NCI-H2171 (cell line): ENCODE data around the gene GLS2.
A peak's percentile ranks its signal among the peaks of the same experiment; 100 is the strongest.
"Not testable (repeated sequence)": the region's sequence is repeated elsewhere in the genome, so short reads cannot be mapped to it uniquely, and the experiment has no call there.

ENCODE experiments used
- DNase-seq: peaks from one replicate; lab custom pipeline; 2025; lab: John Stamatoyannopoulos, UW

Gene GLS2

DNA sequence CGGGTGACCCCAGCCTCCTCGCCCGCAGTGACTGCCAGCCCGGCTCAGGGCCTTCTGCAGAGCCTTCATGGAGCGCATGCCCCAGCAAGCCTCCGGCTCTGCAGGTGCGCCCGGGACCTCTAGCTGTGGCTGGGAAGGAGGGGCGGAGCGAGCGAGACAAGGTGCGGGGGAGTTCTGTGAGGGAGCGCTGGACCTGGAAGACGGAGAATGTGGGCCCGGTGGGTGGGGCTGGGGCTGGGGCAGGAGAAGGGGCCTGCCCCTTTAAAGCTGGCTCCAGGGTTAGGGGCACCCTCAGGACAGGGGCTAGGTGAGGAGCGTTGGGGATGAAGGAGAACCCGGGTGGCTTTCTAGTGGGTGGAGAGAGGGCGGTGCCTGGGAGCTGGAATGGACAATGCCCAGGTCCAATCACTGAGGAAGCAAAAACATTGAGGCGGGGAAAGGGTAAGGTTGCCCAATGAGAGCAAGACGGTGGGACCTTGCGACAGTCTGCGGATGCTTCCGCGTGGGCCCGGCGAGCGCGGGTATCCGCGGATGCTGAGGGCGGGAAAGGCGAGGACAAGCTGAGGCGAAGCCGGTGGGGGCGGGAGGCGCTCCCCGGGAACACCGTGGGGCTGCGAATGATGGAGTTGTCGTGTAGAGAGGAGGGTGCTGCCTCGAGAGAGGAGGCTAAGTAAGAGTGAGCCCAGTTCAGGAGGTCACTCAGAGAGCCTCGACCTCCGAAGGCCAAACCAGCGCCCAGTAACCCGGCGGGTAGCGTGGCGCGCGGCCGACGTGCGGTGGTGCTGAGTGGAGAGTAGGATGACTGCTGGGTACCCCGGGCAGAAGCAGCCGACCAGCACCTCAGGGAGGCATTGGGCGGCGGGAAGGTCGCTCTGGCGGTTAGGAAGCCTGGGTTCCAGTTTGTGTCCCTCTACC lies at the start of gene GLS2:
Gene GLS2 (minus strand): TSS at position 121 of the 915 bp plus-strand sequence. CDS start 43 bp downstream, at position 78.
- DNase-seq: peak; percentile 83

DNA sequence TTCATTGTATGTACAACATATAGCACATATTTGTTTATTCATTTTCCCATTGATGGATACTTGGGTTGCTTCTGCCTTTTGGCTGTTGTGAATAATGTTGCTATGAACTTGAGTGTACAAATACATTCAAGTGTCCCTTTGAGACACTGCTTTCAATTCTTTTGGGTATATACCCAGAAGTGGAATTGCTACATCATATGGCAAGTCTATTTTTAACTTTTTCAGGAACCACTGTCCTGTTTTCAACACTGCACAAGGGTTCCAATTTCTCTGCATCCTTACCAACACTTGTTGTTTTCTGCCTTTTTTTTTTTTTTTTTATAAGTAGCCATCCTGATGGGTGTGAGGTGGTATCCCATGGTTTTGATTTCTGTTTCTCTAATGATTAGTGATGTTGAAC lies 49.6 kb upstream of the GLS2 start:
- DNase-seq: no peak

DNA sequence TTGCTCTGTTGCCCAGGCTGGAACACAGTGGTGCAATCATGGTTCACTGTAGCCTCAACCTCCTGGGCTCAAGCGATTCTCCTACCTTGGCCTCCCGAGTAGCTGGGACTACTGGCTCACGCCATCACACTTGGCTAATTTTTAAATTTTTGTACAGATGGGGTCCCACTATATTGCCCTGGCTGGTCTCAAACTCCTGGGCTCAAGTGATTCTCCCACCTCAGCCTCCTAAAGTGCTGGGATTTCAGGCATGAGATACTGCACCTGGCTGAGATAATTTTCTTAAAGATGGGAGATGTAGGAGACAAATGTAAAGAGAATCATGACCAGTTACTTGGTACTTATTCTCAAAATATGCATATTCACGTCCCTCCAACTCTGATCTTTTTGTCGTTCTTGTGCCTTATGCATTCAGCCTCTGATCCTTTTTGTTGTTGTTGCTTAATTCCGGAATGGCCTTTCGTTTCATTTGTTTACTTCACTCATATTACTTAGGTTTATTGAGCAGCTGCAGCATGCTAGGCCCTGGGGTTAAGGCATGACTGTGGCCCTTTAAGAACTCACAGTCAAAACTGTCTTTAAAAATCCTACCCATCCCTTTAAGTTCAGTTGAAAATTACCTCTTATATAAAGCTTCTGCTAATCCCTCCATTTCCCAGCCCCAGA lies 42.6 kb upstream of the GLS2 start:
- DNase-seq: no peak

DNA sequence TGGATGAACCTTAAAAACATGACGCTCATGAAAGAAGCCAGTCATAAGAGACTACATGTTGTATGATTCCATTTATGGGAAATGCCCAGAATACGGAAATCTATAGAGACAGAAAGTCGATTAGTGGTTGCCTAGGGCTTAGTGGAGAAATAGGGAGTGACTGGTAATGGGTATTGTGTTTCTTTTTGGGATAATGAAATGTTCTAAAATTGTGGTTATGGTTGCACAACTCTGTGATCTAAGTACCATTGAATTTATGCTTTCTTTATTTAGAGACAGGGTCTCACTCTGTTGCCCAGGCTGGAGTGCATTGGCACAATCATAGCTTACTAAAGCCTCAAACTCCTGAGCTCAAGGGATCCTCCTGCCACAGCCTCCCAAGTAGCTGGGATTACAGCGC lies 41.7 kb upstream of the GLS2 start:
- no peak for DNase-seq

DNA sequence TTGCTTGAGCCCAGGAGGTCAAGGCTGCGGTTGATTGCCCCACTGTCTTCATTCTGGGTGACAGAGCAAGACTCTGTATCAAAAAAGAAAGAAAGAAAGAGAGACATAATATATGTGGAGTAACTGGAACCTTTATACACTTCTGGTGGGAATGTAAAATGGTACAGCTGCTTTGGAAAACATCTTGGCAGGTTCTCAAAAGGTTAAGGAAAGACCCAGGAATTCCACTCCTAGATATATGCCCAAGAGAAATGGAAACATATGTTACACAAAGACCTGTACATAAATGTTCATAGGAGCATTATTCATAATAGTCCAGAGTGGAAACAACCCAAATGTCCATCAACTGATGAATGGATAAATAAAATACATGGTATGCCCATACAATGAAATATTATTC lies 40.9 kb upstream of the GLS2 start:
- no peak for DNase-seq

DNA sequence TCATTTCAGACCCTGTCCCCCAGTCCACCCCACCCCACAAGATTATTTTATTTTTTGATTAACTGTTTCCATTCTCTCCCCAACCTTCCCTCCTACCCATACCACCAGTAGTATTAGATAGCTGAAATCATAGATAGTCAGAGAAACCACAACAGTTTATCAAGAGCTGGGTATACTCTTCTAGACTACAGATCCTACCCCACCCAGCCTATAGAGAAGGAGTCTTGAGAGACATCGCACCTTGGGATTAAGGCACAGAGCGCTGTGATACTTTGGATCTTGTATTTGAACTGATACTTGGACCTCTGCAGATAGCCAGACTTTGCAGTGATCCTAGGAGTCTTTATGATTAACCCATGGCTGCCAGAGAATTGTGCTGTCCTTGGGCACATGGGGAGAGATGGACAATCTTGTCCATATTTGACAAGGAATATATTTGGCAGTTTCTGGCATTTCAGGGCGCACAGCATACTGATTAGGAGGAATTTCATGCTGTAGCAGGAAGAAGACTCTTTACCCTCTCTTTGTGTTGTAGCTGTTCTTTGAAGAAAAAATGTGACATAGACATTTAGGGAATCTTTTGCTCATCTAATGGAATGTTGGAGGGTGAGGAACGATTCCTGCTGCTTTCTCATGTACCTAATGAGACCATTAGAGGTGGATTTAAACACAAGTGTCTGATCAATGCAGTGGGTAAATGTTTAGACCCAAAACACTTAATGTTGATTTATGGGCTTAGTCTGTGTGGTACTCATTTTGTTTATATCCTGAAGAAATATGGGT lies 34.6 kb upstream of the GLS2 start:
- DNase-seq: no peak

DNA sequence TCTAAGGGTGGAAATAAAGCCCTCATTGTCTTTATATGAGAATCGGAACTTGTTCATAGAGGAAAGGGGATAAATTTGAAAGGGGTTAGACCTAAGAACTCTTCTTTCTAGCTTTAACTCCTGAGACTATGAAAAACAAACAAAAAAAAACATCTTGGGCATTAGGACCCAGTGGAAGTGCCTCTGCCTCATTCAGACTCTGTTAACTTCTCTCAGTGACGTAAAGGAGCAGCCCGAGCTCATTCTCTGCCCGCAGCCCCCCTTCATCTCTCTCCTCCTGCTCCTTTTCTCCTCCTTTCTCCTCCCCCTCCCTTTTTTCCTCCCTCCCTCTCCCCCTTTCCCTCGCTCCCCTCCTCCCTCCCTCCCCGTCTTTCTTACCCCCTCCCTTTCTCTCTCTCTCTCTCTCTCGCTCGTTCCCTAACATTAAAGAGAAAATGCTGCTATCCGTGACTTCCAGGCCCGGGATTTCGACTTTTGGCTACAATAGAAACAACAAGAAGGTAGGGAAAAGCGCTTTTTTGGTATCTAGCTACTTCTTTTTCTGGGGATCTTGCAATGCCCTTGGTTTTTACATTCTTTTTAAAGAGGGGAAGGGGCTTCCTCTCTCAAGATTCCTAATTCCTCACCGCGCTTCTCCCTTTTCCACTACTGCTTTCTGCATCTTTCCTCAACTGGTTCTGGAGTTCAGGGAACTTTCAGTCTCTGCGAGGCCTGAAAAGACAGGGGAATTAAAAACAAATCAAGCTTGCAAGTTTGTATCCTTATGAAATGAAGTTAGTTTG lies 33.8 kb upstream of the GLS2 start, which contains the start of gene RBMS2:
Gene RBMS2 (plus strand): TSS at position 231 of the 782 bp plus-strand sequence. CDS start 204 bp downstream, at position 435.
- DNase-seq: peak; percentile 11

DNA sequence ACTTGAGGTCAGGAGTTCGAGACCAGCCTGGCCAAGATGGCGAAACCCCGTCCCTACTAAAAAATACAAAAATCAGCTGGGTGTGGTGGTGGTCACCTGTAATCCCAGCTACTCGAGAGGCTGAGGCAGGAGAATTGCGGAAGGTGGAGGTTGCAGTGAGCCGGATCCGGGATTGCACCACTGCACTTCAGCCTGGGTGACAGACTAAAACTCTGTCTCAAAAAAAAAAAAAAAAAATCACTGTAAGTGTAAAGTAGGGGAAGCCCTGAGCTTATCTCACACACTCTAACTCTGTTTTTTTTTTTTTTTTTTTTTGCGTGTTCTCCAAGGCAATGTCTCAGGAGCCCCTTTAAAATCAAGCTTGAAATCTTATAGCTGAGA lies 33.2 kb upstream of the GLS2 start:
- no peak for DNase-seq

DNA sequence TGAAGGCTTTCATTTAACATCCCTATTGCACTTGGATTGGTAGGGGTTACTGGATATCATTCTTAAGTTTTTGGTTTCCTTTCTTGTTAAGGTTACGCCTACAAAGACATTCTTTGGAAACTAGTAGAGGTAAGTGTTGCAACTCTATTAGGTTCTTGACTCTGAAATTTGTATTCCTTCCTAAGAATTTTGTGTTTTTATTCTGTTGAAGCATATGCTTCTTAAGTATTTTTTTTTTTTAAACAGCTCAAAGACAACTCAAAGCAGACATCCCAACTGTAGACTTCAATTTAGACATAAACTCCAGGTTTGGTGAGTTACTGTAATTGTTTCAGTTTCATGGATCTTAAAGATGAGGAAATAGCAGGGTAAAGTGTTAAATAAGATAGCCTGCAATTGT lies 32.5 kb upstream of the GLS2 start:
- no peak for DNase-seq

DNA sequence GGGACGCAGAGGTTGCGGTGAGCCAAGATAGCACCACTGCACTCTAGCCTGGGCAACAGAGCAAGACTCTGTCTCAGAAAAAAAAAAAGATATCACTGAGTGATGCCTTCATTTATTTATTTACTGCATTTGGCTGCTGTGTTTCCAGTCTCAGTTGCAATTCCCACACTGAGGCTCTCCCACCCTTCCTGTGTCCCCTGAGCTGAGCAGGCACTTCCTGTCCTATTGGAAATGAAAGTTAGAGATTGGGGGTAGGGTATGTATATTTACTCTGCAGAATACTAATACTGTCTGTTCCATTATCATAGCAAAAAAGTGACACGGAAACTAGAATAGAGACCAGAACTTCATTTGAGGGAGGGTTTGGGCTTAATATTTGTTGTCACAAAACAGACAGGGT lies 32.1 kb upstream of the GLS2 start:
- no peak for DNase-seq

DNA sequence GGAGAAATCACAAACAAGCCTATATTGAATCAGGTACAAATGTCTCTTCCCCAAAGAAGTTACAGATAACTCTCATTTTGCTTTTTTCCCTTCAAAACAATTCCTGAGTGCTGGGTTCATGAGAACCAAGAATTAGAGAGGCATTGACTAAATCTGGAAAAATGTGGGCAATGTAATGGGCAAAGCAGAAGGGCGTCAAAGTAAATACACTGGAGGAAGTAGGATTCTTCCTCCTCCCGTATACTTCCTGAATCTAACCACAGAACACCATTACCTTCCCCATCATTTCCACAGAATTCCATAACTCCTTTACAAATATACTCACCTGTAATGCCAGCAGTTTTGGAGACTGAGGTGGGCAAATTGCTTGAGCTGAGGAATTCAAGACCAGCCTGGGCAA lies 30.6 kb upstream of the GLS2 start:
- no peak for DNase-seq

DNA sequence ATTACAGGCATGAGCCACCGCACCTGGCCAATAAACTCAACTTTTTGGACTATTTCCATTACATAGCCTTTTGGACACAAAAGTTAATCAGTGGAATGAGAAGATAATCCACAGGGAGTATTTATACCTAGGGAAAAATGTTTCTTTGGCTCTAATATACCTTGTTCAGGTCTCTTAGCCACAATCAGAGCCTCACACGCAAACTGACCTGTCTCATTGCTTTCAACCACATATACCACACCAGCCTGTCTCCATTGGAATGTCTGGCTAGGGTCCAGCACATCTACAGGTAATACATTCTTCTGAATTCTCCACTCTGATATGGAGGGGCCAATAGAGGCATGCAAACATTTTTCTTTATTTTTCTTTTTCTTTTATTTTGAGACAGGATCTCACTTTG lies 29.9 kb upstream of the GLS2 start:
- DNase-seq: no peak

DNA sequence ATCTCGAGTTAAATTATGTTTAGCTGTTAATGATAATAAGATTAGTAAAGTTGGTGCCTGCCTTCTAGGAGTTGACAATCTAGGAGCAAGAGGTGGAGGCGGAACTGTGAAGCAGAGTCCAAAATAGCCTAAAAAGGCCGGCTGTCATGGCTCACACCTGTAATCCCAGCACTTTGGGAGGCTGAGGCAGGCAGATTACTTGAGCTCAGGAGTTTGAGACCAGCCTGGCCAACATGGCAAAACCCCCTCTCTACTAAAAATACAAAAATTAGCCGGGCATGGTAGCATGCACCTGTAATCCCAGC lies 26.0 kb upstream of the GLS2 start:
- not testable (repeated sequence) for DNase-seq

DNA sequence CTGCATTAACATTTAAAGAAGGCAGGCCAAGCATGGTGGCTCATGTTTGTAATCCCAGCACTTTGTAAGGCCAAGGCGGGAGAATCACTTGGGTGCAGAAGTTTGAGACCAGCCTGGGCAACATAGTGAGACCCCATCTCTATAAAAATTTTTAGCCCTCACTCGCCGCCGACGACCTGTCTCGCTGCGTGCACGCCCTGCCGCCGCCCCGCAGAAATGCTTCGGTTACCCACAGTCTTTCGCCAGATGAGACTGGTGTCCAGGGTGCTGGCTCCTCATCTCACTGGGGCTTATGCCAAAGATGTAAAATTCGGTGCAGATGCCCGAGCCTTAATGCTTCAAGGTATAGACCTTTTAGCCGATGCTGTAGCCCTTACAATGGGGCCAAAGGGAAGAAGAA lies 22.8 kb upstream of the GLS2 start:
- no peak for DNase-seq

DNA sequence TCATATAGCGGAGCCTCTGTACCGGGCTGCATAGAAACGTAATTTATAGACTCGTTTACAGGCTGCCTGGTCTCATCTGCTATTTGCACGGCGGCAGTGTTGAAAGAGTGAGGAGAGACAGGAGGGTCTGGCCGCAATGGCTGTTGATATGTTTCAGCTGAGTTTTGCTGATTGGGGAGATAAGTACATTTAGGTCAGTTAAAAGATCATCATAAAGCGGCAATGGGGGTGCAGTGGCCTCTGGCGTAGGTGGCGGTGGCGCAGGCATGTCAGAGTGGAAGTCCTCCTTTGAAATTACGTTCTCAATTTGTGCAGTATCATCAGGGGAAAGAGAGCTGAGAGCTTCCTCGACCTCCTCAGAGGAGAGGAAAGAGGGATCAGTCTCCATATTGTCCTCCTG lies 11.9 kb upstream of the GLS2 start:
- not testable (repeated sequence) for DNase-seq

DNA sequence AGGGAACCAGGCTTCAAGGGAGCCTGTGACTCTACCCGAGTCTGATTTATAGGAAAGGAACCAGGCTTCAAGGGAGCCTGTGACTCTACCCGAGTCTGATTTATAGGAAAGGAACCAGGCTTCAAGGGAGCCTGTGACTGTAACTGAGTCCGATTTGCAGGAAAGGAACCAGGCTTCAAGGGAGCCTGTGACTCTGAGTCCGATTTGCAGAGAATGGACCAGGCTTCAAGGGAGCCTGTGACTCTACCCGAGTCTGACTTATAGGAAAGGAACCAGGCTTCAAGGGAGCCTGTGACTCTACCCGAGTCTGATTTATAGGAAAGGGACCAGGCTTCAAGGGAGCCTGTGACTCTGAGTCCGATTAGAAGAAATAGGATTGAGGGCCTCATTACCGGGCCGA lies 11.5 kb upstream of the GLS2 start:
- not testable (repeated sequence) for DNase-seq

DNA sequence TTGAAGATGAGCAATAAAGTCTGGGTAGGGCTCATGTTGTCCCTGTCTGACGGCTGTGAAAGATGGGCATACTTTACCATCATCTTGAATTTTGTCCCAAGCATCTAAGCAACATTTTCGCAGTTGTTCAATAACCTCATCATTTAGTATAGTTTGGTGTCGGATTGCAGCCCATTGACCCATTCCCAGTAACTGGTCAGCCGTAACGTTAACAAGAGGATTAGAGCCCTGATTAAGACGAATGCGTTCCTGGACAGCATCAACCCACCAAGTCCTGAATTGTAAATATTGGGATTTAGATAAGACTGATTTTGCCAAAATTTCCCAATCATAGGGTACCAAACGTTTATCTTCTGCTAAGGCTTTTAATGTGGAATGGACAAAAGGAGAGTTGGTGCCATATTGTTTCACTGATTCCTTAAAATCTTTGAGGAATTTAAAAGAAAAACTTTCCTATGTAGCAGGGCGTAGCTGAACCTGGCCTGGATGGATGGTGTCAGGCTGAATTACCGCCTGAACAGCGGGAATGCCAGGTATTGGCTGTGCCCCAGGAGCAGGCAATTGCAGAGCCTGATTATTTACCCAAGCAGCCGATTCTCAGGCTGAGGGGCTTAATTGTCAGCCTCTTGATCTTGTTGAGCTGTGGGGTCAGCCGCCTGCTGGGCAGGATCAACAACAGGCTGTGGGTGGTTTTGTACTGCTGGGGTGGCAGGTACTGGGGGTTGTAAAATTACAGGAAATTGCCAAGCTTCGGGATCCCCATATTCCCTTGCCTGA lies 10.4 kb upstream of the GLS2 start:
- DNase-seq: not testable (repeated sequence)

DNA sequence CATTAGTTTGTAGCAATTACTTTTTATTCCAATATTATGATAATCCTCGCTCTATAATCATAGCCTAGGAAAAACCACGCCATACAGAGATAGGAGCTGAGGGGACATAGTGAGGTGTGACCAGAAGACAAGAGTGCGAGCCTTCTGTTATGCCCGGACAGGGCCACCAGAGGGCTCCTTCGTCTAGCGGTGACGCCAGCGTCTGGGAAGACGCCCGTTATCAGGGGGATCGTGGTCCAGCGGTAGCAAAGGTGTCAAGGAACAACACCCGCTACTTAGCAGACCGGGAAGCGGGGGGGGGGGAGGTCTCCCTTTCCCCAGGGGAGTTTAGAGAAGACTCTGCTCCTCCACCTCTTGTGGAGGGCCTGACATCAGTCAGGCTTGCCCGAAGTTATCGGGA lies 8.7 kb upstream of the GLS2 start:
- DNase-seq: not testable (repeated sequence)

DNA sequence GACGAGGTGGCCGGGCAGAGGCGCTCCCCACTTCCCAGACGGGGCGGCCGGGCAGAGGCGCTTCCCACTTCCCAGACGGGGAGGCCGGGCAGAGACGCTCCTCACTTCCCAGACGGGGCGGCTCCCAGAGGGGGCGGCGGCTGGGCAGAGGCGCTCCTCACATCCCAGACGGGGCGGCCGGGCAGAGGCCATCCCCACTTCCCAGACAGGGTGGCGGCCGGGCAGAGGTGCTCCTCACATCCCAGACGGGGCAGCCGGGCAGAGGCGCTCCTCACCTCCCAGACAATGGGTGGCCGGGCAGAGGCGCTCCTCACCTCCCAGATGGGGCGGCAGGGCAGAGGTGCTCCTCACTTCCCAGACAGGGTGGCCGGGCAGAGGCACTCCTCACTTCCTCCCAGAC lies 6.5 kb upstream of the GLS2 start:
- DNase-seq: not testable (repeated sequence)

DNA sequence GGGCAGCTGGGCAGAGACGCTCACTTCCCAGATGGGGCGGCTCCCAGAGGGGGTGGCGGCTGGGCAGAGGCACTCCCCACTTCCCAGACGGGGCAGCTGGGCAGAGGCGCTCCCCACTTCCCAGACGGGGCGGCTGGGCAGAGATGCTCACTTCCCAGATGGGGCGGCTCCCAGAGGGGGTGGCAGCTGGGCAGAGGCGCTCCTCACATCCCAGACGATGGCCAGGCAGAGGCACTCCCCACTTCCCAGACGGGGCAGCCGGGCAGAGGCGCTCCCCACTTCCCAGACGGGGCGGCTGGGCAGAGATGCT lies 6.1 kb upstream of the GLS2 start:
- DNase-seq: not testable (repeated sequence)

DNA sequence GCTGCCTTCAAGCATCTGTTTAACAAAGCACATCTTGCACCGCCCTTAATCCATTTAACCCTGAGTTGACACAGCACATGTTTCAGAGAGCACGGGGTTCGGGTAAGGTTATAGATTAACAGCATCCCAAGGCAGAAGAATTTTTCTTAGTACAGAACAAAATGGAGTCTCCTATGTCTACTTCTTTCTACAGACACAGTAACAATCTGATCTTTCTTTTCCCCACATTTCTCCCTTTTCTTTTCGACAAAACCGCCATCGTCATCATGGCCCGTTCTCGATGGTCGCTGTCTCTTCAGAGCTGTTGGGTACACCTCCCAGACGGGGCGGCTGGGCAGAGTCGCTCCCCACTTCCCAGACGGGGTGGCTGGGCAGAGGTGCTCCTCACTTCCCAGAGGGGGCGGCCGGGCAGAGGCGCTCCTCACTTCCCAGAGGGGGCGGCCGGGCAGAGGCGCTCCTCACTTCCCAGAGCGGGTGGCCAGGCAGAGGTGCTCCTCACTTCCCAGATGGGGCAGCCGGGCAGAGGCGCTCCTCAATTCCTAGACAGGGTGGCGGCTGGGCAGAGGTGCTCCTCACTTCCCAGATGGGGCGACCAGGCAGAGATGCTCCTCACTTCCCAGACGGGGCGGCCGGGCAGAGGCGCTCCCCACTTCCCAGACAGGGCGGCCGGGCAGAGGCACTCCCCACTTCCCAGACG lies 5.6 kb upstream of the GLS2 start:
- DNase-seq: not testable (repeated sequence)
